Naive thymus-derived CD4-positive, alpha-beta T cell (primary cell): ENCODE data around the gene BCORL1. TPM values are rescaled to one million over a fixed set of nuclear protein-coding genes. Genes with fewer than 3 reads are reported as not detected.

Source experiments
- ATAC-seq: fragments of 150-1000 bp; cut with Tn5 transposase; 2 replicates; pipeline ENCODE4 v1.10.0; 2021; ENCODE audit warnings: mild to moderate bottlenecking, moderate library complexity
- CTCF ChIA-PET: fragments of 350-600 bp; sonication (Branson Sonifier 250); formaldehyde crosslinking; loops from one replicate; lab custom pipeline; 2021; ENCODE audit warnings: antibody characterized with exemption; lab: Charles Lee
- POLR2A ChIA-PET: fragments of 350-600 bp; sonication (Branson Sonifier 250); formaldehyde crosslinking; loops from one replicate; lab custom pipeline; 2021; ENCODE audit warnings: antibody characterized with exemption, inconsistent platforms; lab: Charles Lee
- DNase-seq, 9 donors: peaks; one replicate each; pipeline versions ENCODE4 v3.0.0 to v3.0.0-alpha.2; 2020 to 2022; ENCODE audit warnings: mixed read lengths in 1 of 9
- H3K27ac ChIP-seq: one replicate; pipeline ENCODE4 v1.7.0; 2013; ENCODE audit warnings: mild to moderate bottlenecking, low read depth, low read length, moderate library complexity
- H3K27me3 ChIP-seq, 2 donors: one replicate each; pipeline ENCODE4 v1.7.0; 2013; ENCODE audit warnings: low read length in 2 of 2, mild to moderate bottlenecking in 2 of 2, moderate library complexity in 2 of 2; ENCODE audit not compliant: control insufficient read depth in 2 of 2, insufficient read depth in 2 of 2
- H3K36me3 ChIP-seq, 3 experiments: 1 replicate in 2 of 3; 2 replicates in 1 of 3; pipeline ENCODE4 v1.7.0; 2013; ENCODE audit warnings: low read length in 3 of 3, mild to moderate bottlenecking in 3 of 3, moderate library complexity in 1 of 3; ENCODE audit not compliant: insufficient read depth in 3 of 3, control insufficient read depth in 2 of 3
- H3K4me1 ChIP-seq, 2 donors: one replicate each; pipeline ENCODE4 v1.7.0; 2013; ENCODE audit warnings: low read length in 2 of 2, mild to moderate bottlenecking in 2 of 2, moderate library complexity in 1 of 2; ENCODE audit not compliant: control insufficient read depth in 2 of 2, insufficient read depth in 2 of 2
- H3K4me3 ChIP-seq: 2 replicates; pipeline ENCODE4 v1.7.0; 2013; ENCODE audit warnings: mild to moderate bottlenecking, low read length
- H3K9me3 ChIP-seq, 3 experiments: 1 replicate in 2 of 3; 2 replicates in 1 of 3; pipeline ENCODE4 v1.7.0; 2013; ENCODE audit warnings: low read length in 3 of 3; ENCODE audit not compliant: control insufficient read depth in 2 of 3
- H3K27ac Mint-ChIP-seq, 9 donors: one replicate each; pipeline ENCODE4 v1.8.0; 2020 to 2022; ENCODE audit warnings: mixed read lengths in 9 of 9, mild to moderate bottlenecking in 8 of 9, moderate library complexity in 5 of 9, inconsistent platforms in 2 of 9
- H3K27me3 Mint-ChIP-seq, 5 donors: one replicate each; pipeline ENCODE4 v1.8.0; 2021 to 2022; ENCODE audit warnings: mixed read lengths in 5 of 5, mild to moderate bottlenecking in 1 of 5
- H3K36me3 Mint-ChIP-seq, 5 donors: one replicate each; pipeline ENCODE4 v1.8.0; 2020 to 2022; ENCODE audit warnings: mixed read lengths in 5 of 5, mild to moderate bottlenecking in 3 of 5, inconsistent platforms in 1 of 5
- H3K4me1 Mint-ChIP-seq, 7 donors: one replicate each; pipeline ENCODE4 v1.8.0; 2020 to 2022; ENCODE audit warnings: mixed read lengths in 7 of 7, mild to moderate bottlenecking in 3 of 7, inconsistent platforms in 1 of 7
- H3K4me3 Mint-ChIP-seq, 10 donors: one replicate each; pipeline ENCODE4 v1.8.0; 2020 to 2022; ENCODE audit warnings: mild to moderate bottlenecking in 10 of 10, mixed read lengths in 10 of 10, moderate library complexity in 6 of 10, inconsistent platforms in 2 of 10
- H3K9me3 Mint-ChIP-seq, 11 donors: one replicate each; pipeline ENCODE4 v1.8.0; 2020 to 2022; ENCODE audit warnings: mixed read lengths in 11 of 11, mild to moderate bottlenecking in 4 of 11, inconsistent platforms in 1 of 11, moderate library complexity in 1 of 11
- intact Hi-C, 2 donors: fragments of 100-400 bp; cut with micrococcal nuclease; formaldehyde crosslinking; loops; one replicate each; pipeline ENCODE4 v1.15.1; 2023
- polyA plus RNA-seq, 2 donors: library from polyadenylated mRNA; unstranded; fragments of 300-500 nt; fragmentation: Illumina TruSeq; gene quantifications; one replicate each; pipeline ENCODE4 v1.2.3, GENCODE V29; 2021
- total RNA-seq, 6 experiments: library from RNA in 5 of 6; stranded (reverse) in 5 of 6; gene quantifications; 1 replicate in 5 of 6; 2 replicates in 1 of 6; pipeline ENCODE4 v1.2.3 and lab custom pipeline; 2021 to 2026

Gene BCORL1
- total RNA-seq (1 to 10 TPM; 5.8 to 8.9 (median 8.2) TPM), polyA plus RNA-seq (1 to 10 TPM in 1 of 2 donors, under 1 TPM in 1; 0.64 to 2.5 TPM), total RNA-seq (lab: John Stamatoyannopoulos, UW) (5.8 reads per million, percentile 26 among the genes with 10 or more reads in this experiment)

- Mint-ChIP-seq H3K27ac (peak within 1 kb of the TSS in 7 of 9 donors; percentile 31 to 82 (median 59)), H3K9me3 (no peaks in the 10 kb centered on the region), H3K4me3 (peak within 1 kb of the TSS in 1 of 10 donors; percentile 85), H3K4me1 (peaks cover 19 to 34% (median 27%) of the 10 kb centered on the region in 7 donors), H3K36me3 (no peaks in the 10 kb centered on the region), H3K27me3 (peaks cover 0 to 30% (median 0%) of the 10 kb centered on the region in 5 donors)
- no peak within 1 kb of the TSS for H3K27ac ChIP-seq
- no peaks in the 10 kb centered on the region for H3K27me3 ChIP-seq
- H3K36me3 ChIP-seq = no peaks in the 10 kb centered on the region
- peak; percentile 96 for ATAC-seq
- no peaks in the 10 kb centered on the region for H3K4me1 ChIP-seq
- peak; percentile 62 to 89 (median 84) for DNase-seq
- H3K4me3 ChIP-seq = peak within 1 kb of the TSS; percentile 61
- intact Hi-C loops = loop anchor here (1.0 to 5.0 kb wide), 14 partner anchors 21 to 286 kb away; partner anchors contain the start of genes UTP14A (in 2 of the 2), ELF4 (in 1 of the 2), RAB33A (in 1 of the 2) and SASH3 (in 1 of the 2)
- ChIA-PET CTCF (interaction anchor here (0.6 to 1.0 kb wide), 2 partner anchors 47 to 65 kb away, joined by 3 read pairs; no protein-coding TSS in a partner anchor), POLR2A (interaction anchor here (0.6 to 1.1 kb wide), 2 partner anchors 21 to 88 kb away, joined by 3 to 4 read pairs; no protein-coding TSS in a partner anchor)
- H3K9me3 ChIP-seq = no peaks in the 10 kb centered on the region
These were observed at the start of gene BCORL1 for GRCh38 chrX:129982300-129983251. Gene BCORL1 (plus strand): TSS chrX:129982635. CDS start chrX:130005232, 22,597 bp downstream.

GRCh38 chrX:129932821-129933321 is 49.6 kb upstream of the BCORL1 start:
- Histone ChIP-seq H3K27ac (no peak overlapping the region), H3K36me3 (no peaks in the 10 kb centered on the region), H3K9me3 (no peaks in the 10 kb centered on the region), H3K4me3 (no peak overlapping the region), H3K27me3 (no peaks in the 10 kb centered on the region), H3K4me1 (no peaks in the 10 kb centered on the region)
- H3K9me3 Mint-ChIP-seq = no peaks in the 10 kb centered on the region
- H3K27ac Mint-ChIP-seq = no peak overlapping the region
- peaks cover 0 to 2% (median 0%) of the 10 kb centered on the region in 5 donors for H3K36me3 Mint-ChIP-seq
- POLR2A ChIA-PET = interaction anchor here (0.6 kb wide), 1 partner anchor 19 kb away, joined by 3 read pairs; no protein-coding TSS in a partner anchor
- H3K4me1 Mint-ChIP-seq = peaks cover 0 to 18% (median 11%) of the 10 kb centered on the region in 7 donors
- H3K4me3 Mint-ChIP-seq = peak overlapping the region in 9 of 10 donors; percentile 13 to 78 (median 61)
- CTCF ChIA-PET = no interaction called here
- intact Hi-C loops = loop anchor here (1.0 to 5.0 kb wide), 9 partner anchors 19 to 336 kb away; partner anchors contain the start of genes BCORL1 (in 2 of the 2), RAB33A (in 1 of the 2) and ZNF280C (in 1 of the 2)
- DNase-seq = peak in 1 of 9 donors; percentile 23
- ATAC-seq = no peak
- H3K27me3 Mint-ChIP-seq = peaks cover 0 to 28% (median 0%) of the 10 kb centered on the region in 5 donors

GRCh38 chrX:129933700-129934099 is 48.7 kb upstream of the BCORL1 start:
- no peaks in the 10 kb centered on the region for H3K36me3 ChIP-seq
- no peaks in the 10 kb centered on the region for H3K9me3 ChIP-seq
- Mint-ChIP-seq H3K4me3 (peak overlapping the region; percentile 13 to 78 (median 74)), H3K9me3 (no peaks in the 10 kb centered on the region), H3K27ac (peak overlapping the region in 4 of 9 donors; percentile 10 to 65 (median 36)), H3K4me1 (peaks cover 7 to 26% (median 18%) of the 10 kb centered on the region in 7 donors), H3K27me3 (peaks cover 0 to 35% (median 0%) of the 10 kb centered on the region in 5 donors), H3K36me3 (peaks cover 0 to 2% (median 0%) of the 10 kb centered on the region in 5 donors)
- no peaks in the 10 kb centered on the region for H3K4me1 ChIP-seq
- no peaks in the 10 kb centered on the region for H3K27me3 ChIP-seq
- H3K4me3 ChIP-seq = no peak overlapping the region
- no peak for DNase-seq
- CTCF ChIA-PET = interaction anchor here (0.6 to 1.0 kb wide), 3 partner anchors 95 to 150 kb away, joined by 3 read pairs; no protein-coding TSS in a partner anchor
- POLR2A ChIA-PET = interaction anchor here (0.6 to 1.1 kb wide), 2 partner anchors 18 to 90 kb away, joined by 3 read pairs; no protein-coding TSS in a partner anchor
- no peak overlapping the region for H3K27ac ChIP-seq
- no peak for ATAC-seq
- intact Hi-C loops = loop anchor here (2.0 to 5.0 kb wide), 4 partner anchors 19 to 335 kb away; partner anchors contain the start of genes RAB33A (in 1 of the 2) and ZNF280C (in 1 of the 2)

GRCh38 chrX:129934461-129934860 is 48.0 kb upstream of the BCORL1 start:
- Mint-ChIP-seq H3K4me3 (peak overlapping the region in 2 of 10 donors; percentile 19 to 53), H3K27ac (peak overlapping the region in 2 of 9 donors; percentile 24 to 47)
- intact Hi-C loops = loop anchor here (5.0 kb wide), 2 partner anchors 238 to 327 kb away; partner anchors contain the start of gene RAB33A (in 1 of the 2)

GRCh38 chrX:129934952-129935351 is 47.5 kb upstream of the BCORL1 start:
- Histone ChIP-seq H3K4me1 (no peaks in the 10 kb centered on the region), H3K27ac (no peak overlapping the region), H3K36me3 (no peaks in the 10 kb centered on the region), H3K4me3 (no peak overlapping the region), H3K27me3 (no peaks in the 10 kb centered on the region), H3K9me3 (no peaks in the 10 kb centered on the region)
- no peaks in the 10 kb centered on the region for H3K36me3 Mint-ChIP-seq
- ChIA-PET POLR2A (no interaction called here), CTCF (no interaction called here)
- H3K4me1 Mint-ChIP-seq = peaks cover 7 to 27% (median 18%) of the 10 kb centered on the region in 7 donors
- no peak for DNase-seq
- H3K27me3 Mint-ChIP-seq = peaks cover 0 to 40% (median 0%) of the 10 kb centered on the region in 5 donors
- H3K9me3 Mint-ChIP-seq = no peaks in the 10 kb centered on the region
- no peak overlapping the region for H3K4me3 Mint-ChIP-seq
- ATAC-seq = no peak
- intact Hi-C loops = loop anchor here (5.0 kb wide), 2 partner anchors 237 to 328 kb away; partner anchors contain the start of gene RAB33A (in 1 of the 2)
- peak overlapping the region in 1 of 9 donors; percentile 24 for H3K27ac Mint-ChIP-seq

More at GRCh38 chrX:129934461-129934860, 48.0 kb upstream of the BCORL1 start:
- ChIA-PET POLR2A (interaction anchor here (1.1 kb wide), 1 partner anchor 90 kb away, joined by 3 read pairs; no protein-coding TSS in a partner anchor), CTCF (interaction anchor here (0.6 to 1.0 kb wide), 3 partner anchors 94 to 150 kb away, joined by 3 read pairs; no protein-coding TSS in a partner anchor)
- H3K4me1 ChIP-seq = no peaks in the 10 kb centered on the region
- no peak overlapping the region for H3K27ac ChIP-seq
- no peaks in the 10 kb centered on the region for H3K36me3 ChIP-seq
- no peak overlapping the region for H3K4me3 ChIP-seq
- DNase-seq (no peak), ATAC-seq (no peak)
- H3K27me3 Mint-ChIP-seq = peaks cover 0 to 39% (median 0%) of the 10 kb centered on the region in 5 donors
- H3K9me3 Mint-ChIP-seq = no peaks in the 10 kb centered on the region
- H3K9me3 ChIP-seq = no peaks in the 10 kb centered on the region
- H3K27me3 ChIP-seq = no peaks in the 10 kb centered on the region
- H3K36me3 Mint-ChIP-seq = no peaks in the 10 kb centered on the region
- H3K4me1 Mint-ChIP-seq = peaks cover 7 to 27% (median 18%) of the 10 kb centered on the region in 7 donors
